ENCODE results near the gene GNPTAB.

The GNPTAB gene

DNA sequence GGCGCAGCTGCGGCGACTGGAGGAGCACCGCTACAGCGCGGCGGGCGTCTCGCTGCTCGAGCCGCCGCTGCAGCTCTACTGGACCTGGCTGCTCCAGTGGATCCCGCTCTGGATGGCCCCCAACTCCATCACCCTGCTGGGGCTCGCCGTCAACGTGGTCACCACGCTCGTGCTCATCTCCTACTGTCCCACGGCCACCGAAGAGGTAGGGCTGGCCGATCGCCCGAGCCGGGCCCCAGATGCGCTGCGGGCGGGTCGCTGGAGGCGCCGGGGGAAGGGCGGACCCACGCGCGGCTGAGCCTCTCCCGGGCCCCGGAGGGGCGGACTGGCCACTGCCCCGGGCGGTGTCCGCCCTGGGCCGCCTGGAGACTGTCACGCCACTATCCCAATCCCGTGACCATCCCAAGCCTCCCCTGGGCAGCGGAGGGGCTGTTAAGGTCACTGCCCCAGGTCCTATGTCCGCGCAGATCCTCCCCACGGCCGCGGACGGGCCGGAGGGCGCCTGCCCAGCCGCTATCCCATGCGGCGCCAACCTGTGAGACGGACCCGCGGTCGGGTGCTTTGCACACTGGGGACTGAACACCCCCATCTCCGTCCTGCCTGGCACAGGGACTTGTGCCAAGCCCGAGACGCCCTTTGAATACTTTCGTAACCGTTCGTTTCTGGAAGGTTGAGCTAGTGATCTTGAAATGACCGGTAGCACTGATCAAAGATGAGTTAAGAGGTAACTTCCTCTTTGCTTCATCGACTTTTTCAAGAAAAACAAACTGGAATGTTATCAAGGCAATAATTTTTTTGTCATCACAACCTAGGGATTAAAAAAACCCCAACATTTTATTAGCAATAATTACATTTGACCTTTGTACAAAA, 132.6 kb downstream of the GNPTAB start:
- in situ Hi-C loops (cut with HindIII; ENCODE audit: low sequenced_read_pairs): no loop called here

DNA sequence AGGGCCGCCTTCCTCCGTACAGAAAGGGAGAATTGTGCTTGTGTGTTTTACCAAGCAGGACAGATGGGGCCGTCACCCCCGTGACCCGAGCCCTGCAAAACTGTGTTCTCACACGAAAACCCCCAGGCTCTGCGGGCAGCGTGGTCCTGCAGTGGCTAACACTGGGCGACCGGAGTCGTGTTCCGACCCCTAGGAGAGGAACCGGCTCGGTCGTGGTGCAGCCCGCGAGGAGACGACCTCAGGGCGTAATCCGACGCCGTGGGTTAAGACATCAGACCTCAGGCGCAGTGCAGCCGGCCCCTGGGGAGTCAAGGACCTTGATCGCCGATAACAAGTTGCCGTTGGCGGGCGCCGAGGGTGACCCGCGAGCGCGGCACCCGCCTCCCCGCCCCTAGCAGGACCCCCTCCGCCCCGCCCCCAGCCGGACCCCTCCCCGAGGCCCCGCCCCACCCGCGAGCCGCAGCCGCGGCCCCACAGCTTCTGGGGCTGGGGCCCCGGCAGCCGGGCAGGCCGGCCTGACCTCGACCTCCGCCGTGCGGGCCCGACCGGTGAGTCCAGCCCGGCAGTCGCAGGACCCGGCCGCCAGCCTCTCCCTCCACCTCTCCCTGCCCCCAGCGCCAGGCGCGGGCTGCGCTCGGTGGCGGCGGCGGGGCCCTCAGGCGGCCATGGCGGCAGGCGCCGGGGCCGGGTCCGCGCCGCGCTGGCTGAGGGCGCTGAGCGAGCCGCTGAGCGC, 133.4 kb downstream of the GNPTAB start, which contains the start of gene CHPT1:
CHPT1 (plus strand) TSS at position 444 of the 733 bp plus-strand sequence; CDS start at position 666, 222 bp downstream.
- in situ Hi-C loops (cut with HindIII; ENCODE audit: low sequenced_read_pairs): no loop called here

DNA sequence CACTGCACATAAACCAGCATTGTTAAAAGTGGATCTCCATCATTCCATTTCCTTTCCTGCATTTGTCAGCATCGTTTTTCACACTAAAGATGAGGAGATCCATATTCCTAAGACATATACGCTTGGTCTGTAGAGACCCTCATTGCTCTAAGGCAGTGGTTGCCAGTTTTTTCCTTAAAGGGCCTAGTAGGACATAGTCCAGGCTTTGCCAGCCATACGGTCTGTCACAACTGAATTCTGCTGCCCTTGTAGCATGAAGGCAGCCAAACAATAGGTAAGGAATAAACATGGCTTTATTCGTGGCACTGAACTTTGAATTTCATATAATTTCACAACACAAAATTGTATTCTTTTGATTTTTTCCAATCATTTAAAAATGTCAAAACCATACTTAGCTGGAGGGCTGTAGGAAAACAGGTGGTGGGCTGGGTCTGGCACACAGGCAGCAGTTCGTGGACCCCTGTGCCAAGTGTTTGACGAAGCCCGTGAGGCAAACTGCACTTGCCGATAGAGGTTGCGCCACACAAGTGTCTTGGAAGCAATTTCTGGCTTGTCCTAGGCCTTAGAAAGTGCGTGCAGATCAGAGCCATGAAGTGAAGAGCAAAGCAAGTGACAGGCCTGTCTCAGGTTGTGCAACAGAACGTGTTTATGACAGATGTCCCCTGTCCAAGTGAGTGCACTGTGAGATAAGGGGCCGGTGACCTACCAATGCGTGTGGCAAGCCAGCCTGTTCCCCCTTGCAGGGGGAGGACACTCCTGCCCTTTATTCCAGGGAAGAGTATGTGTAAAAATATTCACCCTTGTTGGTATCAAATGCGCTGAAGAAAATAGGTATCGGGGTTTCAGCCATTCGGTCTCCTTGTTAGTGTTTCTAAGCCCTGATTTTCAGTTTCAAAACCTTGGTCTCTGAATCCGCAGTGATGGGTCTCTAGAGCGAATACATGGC, 134.2 kb downstream of the GNPTAB start:
- in situ Hi-C loops (cut with HindIII; ENCODE audit: low sequenced_read_pairs): no loop called here

DNA sequence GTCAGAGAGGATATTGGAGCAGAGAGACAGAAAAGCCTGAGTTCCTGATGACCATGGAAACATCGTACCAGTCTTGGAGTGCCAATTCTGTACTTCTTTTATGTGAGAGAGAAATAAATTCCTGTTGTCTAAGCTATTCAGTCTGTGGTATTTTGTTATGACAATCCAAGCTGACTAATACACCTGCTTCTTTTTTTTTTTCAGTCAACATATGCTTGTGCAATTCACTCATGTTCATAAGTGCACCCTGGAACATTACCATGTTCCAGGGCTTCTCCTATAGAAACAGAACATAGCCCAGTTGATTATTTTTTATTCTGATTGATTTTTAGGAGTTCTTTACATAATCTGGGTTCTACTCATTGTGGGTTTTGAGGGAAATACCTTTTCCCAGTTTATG, 135.1 kb downstream of the GNPTAB start:
- in situ Hi-C loops (cut with HindIII; ENCODE audit: low sequenced_read_pairs): no loop called here

All from endothelial cell of hepatic sinusoid (primary cell).